GM12878 (cell line): ENCODE measurements around the gene MRPS18B. TPM values are rescaled to one million over a fixed set of nuclear protein-coding genes. Genes with fewer than 3 reads are reported as not detected.
A peak's percentile ranks its signal among the peaks of the same experiment; 100 is the strongest.

Source experiments
- ASH2L ChIP-seq: fragments of 300-600, 200-600 bp; sonication (generic); IDR thresholded peaks from 2 replicates; pipeline ENCODE4 v1.6.1; 2017; ENCODE audit warnings: low read depth, mild to moderate bottlenecking, borderline replicate concordance
- BCL11A ChIP-seq: IDR thresholded peaks from 2 replicates; pipeline ENCODE4 v1.6.1; 2011; ENCODE audit warnings: low read depth, low read length
- CHD2 ChIP-seq: IDR thresholded peaks from 2 replicates; pipeline ENCODE4 v1.6.1; 2011; ENCODE audit warnings: low read depth, low read length, improper control_type of control experiment, borderline replicate concordance
- DPF2 ChIP-seq: fragments of 450-650 bp; IDR thresholded peaks from 2 replicates; pipeline ENCODE4 v1.6.1; 2017; ENCODE audit warnings: mild to moderate bottlenecking
- FOXM1 ChIP-seq: IDR thresholded peaks from 2 replicates; pipeline ENCODE4 v1.6.1; 2012; ENCODE audit warnings: low read depth, mild to moderate bottlenecking, inconsistent platforms, low read length, moderate library complexity
- JUND ChIP-seq: IDR thresholded peaks from 2 replicates; pipeline ENCODE4 v1.6.1; 2012; ENCODE audit warnings: low read depth, mild to moderate bottlenecking, low read length, improper control_type of control experiment, moderate library complexity
- MTA2 ChIP-seq: fragments of 450-650 bp; IDR thresholded peaks from 2 replicates; pipeline ENCODE4 v1.6.1; 2016; ENCODE audit warnings: low read depth, mild to moderate bottlenecking, moderate library complexity
- MTA3 ChIP-seq: IDR thresholded peaks from 2 replicates; pipeline ENCODE4 v1.6.1; 2012; ENCODE audit warnings: low read length, inconsistent platforms, borderline replicate concordance
- MXI1 ChIP-seq: fragments of 150-350 bp; IDR thresholded peaks from 2 replicates; pipeline ENCODE4 v1.6.1; 2011; ENCODE audit warnings: low read depth, mild to moderate bottlenecking, inconsistent platforms, low read length, improper control_type of control experiment
- MYC ChIP-seq: IDR thresholded peaks from 2 replicates; pipeline ENCODE4 v1.6.1; 2011; ENCODE audit warnings: mild to moderate bottlenecking, low read length, moderate library complexity, inconsistent platforms; ENCODE audit not compliant: insufficient read depth, insufficient replicate concordance, insufficient read length, severe bottlenecking
- NR2C1 ChIP-seq: fragments of 450-650 bp; IDR thresholded peaks from 2 replicates; pipeline ENCODE4 v1.6.1; 2017; ENCODE audit warnings: antibody characterized with exemption, mild to moderate bottlenecking, moderate library complexity
- NR2F1 ChIP-seq: fragments of 450-650 bp; conservative IDR thresholded peaks from 2 replicates; pipeline ENCODE4 v1.6.1; 2017; ENCODE audit warnings: mild to moderate bottlenecking
- PML ChIP-seq: IDR thresholded peaks from 2 replicates; pipeline ENCODE4 v1.6.1; 2012; ENCODE audit warnings: low read length, inconsistent platforms
- POLR2A ChIP-seq: IDR thresholded peaks from 2 replicates; pipeline ENCODE4 v1.6.1; 2011; ENCODE audit warnings: low read depth, mild to moderate bottlenecking, low read length
- POLR2AphosphoS2 ChIP-seq: IDR thresholded peaks from 2 replicates; pipeline ENCODE4 v1.6.1; 2011; ENCODE audit warnings: low read depth, mild to moderate bottlenecking, low read length, improper control_type of control experiment, moderate library complexity
- POLR2AphosphoS5 ChIP-seq: IDR thresholded peaks from 2 replicates; pipeline ENCODE4 v1.6.1; 2011; ENCODE audit warnings: mild to moderate bottlenecking, low read length, inconsistent platforms
- RBBP5 ChIP-seq: fragments of 200-600 bp; sonication (generic); conservative IDR thresholded peaks from 2 replicates; pipeline ENCODE4 v1.6.1; 2016
- RCOR1 ChIP-seq: conservative IDR thresholded peaks from 2 replicates; pipeline ENCODE4 v1.6.1; 2012; ENCODE audit warnings: low read depth, low read length, improper control_type of control experiment
- RUNX3 ChIP-seq: IDR thresholded peaks from 2 replicates; pipeline ENCODE4 v1.6.1; 2012; ENCODE audit warnings: low read length, inconsistent platforms
- SMAD1 ChIP-seq: fragments of 450-650 bp; IDR thresholded peaks from 2 replicates; pipeline ENCODE4 v1.6.1; 2018; ENCODE audit warnings: mild to moderate bottlenecking, low read depth; ENCODE audit not compliant: partially characterized antibody
- TCF3 ChIP-seq: IDR thresholded peaks from 2 replicates; pipeline ENCODE4 v1.6.1; 2012; ENCODE audit warnings: low read depth, mild to moderate bottlenecking, low read length, borderline replicate concordance; ENCODE audit not compliant: insufficient read depth
- ZBED1 ChIP-seq: IDR thresholded peaks from 2 replicates; pipeline ENCODE4 v1.6.1; 2016; ENCODE audit warnings: borderline replicate concordance
- ZSCAN29 ChIP-seq: fragments of 450-650 bp; IDR thresholded peaks from 2 replicates; pipeline ENCODE4 v1.6.1; 2017; ENCODE audit warnings: mild to moderate bottlenecking, moderate library complexity
- polyA plus RNA-seq, 11 experiments: library from polyadenylated mRNA; depleted of rRNA in 4 of 11; unstranded in 6 of 11; stranded (reverse) in 5 of 11; fragments of >200 nt; fragmentation: Nextera tagmentation in 4 of 11; fragmentation: Illumina TruSeq in 1 of 11; extraction: Ambion mirVana in 4 of 11; extraction: Trizol in 1 of 11; gene quantifications; 1 replicate in 1 of 11; 2 replicates in 10 of 11; pipeline versions ENCODE4 v1.2.1 to v1.2.3, GENCODE V29; 2011 to 2016; ENCODE audit warnings: inconsistent platforms in 2 of 11, missing spikeins in 2 of 11, low read depth in 1 of 11
- total RNA-seq, 4 experiments: library from RNA; depleted of rRNA in 3 of 4; stranded (reverse); fragments of >200 nt in 3 of 4; fragmentation: Illumina TruSeq in 1 of 4; extraction: Trizol in 1 of 4; gene quantifications; 2 replicates each; pipeline versions ENCODE4 v1.2.1 to v1.2.3, GENCODE V29; 2013 to 2021
- TF ChIP-seq, protein P1 (sequence below): fragments of 150-350 bp; IDR thresholded peaks from 2 replicates; pipeline ENCODE4 v1.6.1; 2014; ENCODE audit warnings: mild to moderate bottlenecking, low read depth, low read length
- TF ChIP-seq, protein P2 (sequence below): fragments of 450-650 bp; IDR thresholded peaks from 2 replicates; pipeline ENCODE4 v1.6.1; 2016; ENCODE audit warnings: mild to moderate bottlenecking, moderate library complexity, borderline replicate concordance
- TF ChIP-seq, protein P3 (sequence below): IDR thresholded peaks from 2 replicates; pipeline ENCODE4 v1.6.1; 2011; ENCODE audit warnings: borderline replicate concordance, low read depth, mild to moderate bottlenecking, moderate library complexity, mixed read lengths, low read length; ENCODE audit not compliant: insufficient read depth; ENCODE audit errors: extremely low read length

Gene MRPS18B
- total and polyA plus RNA-seq, 10 of the 15 experiments (the other 5 are each of a cell fraction or from before 2014, with no cell fraction given), result 80.9 to 259 (median 140) TPM

DNA sequence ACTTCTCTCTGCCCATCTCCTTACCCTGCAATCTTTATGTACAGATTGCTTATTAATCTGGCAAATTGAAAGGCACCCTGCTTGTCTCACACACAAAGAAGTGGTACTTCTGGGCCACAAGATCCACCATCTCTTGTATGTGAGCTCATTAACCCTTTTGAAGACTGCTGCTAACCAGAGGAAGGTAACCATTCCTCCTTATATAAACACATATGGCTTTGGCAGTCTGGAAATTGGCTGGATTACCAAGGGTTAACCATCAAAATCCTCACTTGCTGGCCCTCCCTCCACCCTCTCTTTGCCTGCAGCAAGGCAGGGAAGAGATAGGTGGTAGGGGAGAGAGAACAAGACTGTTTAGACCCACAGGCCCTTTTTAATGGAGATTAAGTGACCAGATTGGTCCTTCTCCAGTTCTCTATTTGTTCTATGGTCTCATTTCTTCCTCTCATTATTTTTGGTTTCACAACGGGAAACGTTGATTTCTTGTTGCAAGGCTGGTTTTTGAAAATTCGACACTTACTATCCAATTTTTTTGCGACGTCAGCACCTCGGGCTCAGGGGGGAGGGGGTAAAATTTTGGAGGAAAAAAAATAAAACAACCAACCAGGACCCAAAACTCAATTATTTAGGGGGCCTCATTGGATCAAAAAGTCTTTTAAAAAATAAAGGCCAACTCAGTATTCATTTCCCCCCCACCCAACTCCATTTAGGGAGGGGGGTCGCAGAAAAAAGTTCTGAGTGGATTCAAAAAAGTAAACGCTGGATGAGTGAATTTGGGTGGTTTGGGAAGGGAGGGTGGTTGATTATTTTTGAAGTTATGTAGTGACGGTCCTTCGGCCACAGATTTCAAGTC lies 1.5 kb upstream of the MRPS18B start (continued):
- TF ChIP-seq CHD2 (no peak), ZBED1 (no peak), ASH2L (no peak), RUNX3 (peak; percentile 48; the same call in 1 of the 2 replicates), SMAD1 (peak; percentile 72), BCL11A (0 out of 2 replicates have a peak, but pooled peaks have one; percentile 27), POLR2AphosphoS2 (peak; percentile 82; the same call in 1 of the 2 replicates), MYC (no peak), PML (0 out of 2 replicates have a peak, but pooled peaks have one; percentile 58), RBBP5 (no peak), RCOR1 (no peak), NR2F1 (no peak), POLR2A (peak; percentile 77), TCF3 (peak; percentile 16; the same call in 1 of the 2 replicates), ZSCAN29 (no peak), JUND (no peak), POLR2AphosphoS5 (peak; percentile 94), MXI1 (0 out of 2 replicates have a peak, but pooled peaks have one; percentile 40), NR2C1 (no peak), DPF2 (no peak), MTA3 (peak; percentile 21; the same call in 1 of the 2 replicates), MTA2 (no peak), FOXM1 (peak; percentile 46)
- TF ChIP-seq, protein P1, sequence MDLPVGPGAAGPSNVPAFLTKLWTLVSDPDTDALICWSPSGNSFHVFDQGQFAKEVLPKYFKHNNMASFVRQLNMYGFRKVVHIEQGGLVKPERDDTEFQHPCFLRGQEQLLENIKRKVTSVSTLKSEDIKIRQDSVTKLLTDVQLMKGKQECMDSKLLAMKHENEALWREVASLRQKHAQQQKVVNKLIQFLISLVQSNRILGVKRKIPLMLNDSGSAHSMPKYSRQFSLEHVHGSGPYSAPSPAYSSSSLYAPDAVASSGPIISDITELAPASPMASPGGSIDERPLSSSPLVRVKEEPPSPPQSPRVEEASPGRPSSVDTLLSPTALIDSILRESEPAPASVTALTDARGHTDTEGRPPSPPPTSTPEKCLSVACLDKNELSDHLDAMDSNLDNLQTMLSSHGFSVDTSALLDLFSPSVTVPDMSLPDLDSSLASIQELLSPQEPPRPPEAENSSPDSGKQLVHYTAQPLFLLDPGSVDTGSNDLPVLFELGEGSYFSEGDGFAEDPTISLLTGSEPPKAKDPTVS, result no peak
- TF ChIP-seq, protein P2, sequence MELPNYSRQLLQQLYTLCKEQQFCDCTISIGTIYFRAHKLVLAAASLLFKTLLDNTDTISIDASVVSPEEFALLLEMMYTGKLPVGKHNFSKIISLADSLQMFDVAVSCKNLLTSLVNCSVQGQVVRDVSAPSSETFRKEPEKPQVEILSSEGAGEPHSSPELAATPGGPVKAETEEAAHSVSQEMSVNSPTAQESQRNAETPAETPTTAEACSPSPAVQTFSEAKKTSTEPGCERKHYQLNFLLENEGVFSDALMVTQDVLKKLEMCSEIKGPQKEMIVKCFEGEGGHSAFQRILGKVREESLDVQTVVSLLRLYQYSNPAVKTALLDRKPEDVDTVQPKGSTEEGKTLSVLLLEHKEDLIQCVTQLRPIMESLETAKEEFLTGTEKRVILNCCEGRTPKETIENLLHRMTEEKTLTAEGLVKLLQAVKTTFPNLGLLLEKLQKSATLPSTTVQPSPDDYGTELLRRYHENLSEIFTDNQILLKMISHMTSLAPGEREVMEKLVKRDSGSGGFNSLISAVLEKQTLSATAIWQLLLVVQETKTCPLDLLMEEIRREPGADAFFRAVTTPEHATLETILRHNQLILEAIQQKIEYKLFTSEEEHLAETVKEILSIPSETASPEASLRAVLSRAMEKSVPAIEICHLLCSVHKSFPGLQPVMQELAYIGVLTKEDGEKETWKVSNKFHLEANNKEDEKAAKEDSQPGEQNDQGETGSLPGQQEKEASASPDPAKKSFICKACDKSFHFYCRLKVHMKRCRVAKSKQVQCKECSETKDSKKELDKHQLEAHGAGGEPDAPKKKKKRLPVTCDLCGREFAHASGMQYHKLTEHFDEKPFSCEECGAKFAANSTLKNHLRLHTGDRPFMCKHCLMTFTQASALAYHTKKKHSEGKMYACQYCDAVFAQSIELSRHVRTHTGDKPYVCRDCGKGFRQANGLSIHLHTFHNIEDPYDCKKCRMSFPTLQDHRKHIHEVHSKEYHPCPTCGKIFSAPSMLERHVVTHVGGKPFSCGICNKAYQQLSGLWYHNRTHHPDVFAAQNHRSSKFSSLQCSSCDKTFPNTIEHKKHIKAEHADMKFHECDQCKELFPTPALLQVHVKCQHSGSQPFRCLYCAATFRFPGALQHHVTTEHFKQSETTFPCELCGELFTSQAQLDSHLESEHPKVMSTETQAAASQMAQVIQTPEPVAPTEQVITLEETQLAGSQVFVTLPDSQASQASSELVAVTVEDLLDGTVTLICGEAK, result no peak
- TF ChIP-seq, protein P3, sequence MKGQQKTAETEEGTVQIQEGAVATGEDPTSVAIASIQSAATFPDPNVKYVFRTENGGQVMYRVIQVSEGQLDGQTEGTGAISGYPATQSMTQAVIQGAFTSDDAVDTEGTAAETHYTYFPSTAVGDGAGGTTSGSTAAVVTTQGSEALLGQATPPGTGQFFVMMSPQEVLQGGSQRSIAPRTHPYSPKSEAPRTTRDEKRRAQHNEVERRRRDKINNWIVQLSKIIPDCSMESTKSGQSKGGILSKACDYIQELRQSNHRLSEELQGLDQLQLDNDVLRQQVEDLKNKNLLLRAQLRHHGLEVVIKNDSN, result no peak
